Caco-2 (cell line): Measurements from ENCODE around the gene IGSF21. TPM values are rescaled to one million over a fixed set of nuclear protein-coding genes. Genes with fewer than 3 reads are reported as not detected.

Experiments used
- BruUV-seq: library from RNA; stranded (reverse); fragments of 400-500 nt; replicated peaks from 2 replicates; lab custom pipeline; 2021; lab: Mats Ljungman, UMichigan
- CTCF ChIA-PET: fragments of 300-600 bp; sonication (Branson Sonifier 250); formaldehyde crosslinking; loops from one replicate; lab custom pipeline; 2022; ENCODE audit warnings: antibody characterized with exemption; lab: Charles Lee
- POLR2A ChIA-PET: fragments of 300-600 bp; sonication (Branson Sonifier 250); formaldehyde crosslinking; loops from one replicate; lab custom pipeline; 2022; ENCODE audit warnings: antibody characterized with exemption; lab: Charles Lee
- DNase-seq, 2 experiments: peaks; one replicate each; pipeline versions ENCODE4 v3.0.0 to v3.0.0-alpha.2; 2020 to 2022
- H3K27me3 ChIP-seq: replicated peaks from 2 replicates; pipeline ENCODE4 v1.6.0; 2011; ENCODE audit warnings: low read length; ENCODE audit not compliant: control insufficient read depth, insufficient read depth
- H3K36me3 ChIP-seq: 2 replicates; pipeline ENCODE4 v1.5.1; 2011; ENCODE audit warnings: low read length; ENCODE audit not compliant: control insufficient read depth, insufficient read depth
- H3K4me1 ChIP-seq: fragments of 250-450 bp; sonication (Bioruptor Pico); 2 replicates; pipeline ENCODE4 v1.5.1; 2020; ENCODE audit warnings: mild to moderate bottlenecking
- H3K4me3 ChIP-seq: 2 replicates; pipeline ENCODE4 v1.5.1; 2011; ENCODE audit warnings: low read depth, mild to moderate bottlenecking, control low read depth, low read length
- H3K9me3 ChIP-seq: fragments of 250-450 bp; sonication (Bioruptor Pico); 2 replicates; pipeline ENCODE4 v1.5.1; 2020; ENCODE audit warnings: mild to moderate bottlenecking, moderate library complexity
- H3K27ac Mint-ChIP-seq: one replicate; pipeline ENCODE4 v1.8.0; 2022; ENCODE audit warnings: mixed read lengths; ENCODE audit not compliant: unreplicated experiment
- H3K27me3 Mint-ChIP-seq: one replicate; pipeline ENCODE4 v1.8.0; 2022; ENCODE audit warnings: mixed read lengths; ENCODE audit not compliant: insufficient read depth, unreplicated experiment
- H3K36me3 Mint-ChIP-seq: one replicate; pipeline ENCODE4 v1.8.0; 2022; ENCODE audit warnings: mild to moderate bottlenecking, mixed read lengths; ENCODE audit not compliant: insufficient read depth, unreplicated experiment
- H3K4me1 Mint-ChIP-seq: one replicate; pipeline ENCODE4 v1.8.0; 2022; ENCODE audit warnings: low read depth, mixed read lengths; ENCODE audit not compliant: unreplicated experiment
- H3K4me3 Mint-ChIP-seq: one replicate; pipeline ENCODE4 v1.8.0; 2022; ENCODE audit warnings: mild to moderate bottlenecking, moderate library complexity, mixed read lengths; ENCODE audit not compliant: unreplicated experiment
- H3K9me3 Mint-ChIP-seq: one replicate; pipeline ENCODE4 v1.8.0; 2022; ENCODE audit warnings: mixed read lengths; ENCODE audit not compliant: unreplicated experiment
- CTCF ChIP-seq, 2 experiments: fragments of 200-600 bp in 1 of 2; IDR thresholded peaks; 1 replicate in 1 of 2; 2 replicates in 1 of 2; pipeline versions ENCODE4 v1.5.1 to v1.8.0; 2011 to 2022; ENCODE audit warnings: antibody characterized with exemption in 1 of 2, control low read depth in 1 of 2, inconsistent platforms in 1 of 2, low read depth in 1 of 2, low read length in 1 of 2, mild to moderate bottlenecking in 1 of 2, moderate library complexity in 1 of 2; ENCODE audit not compliant: insufficient read depth in 1 of 2, severe bottlenecking in 1 of 2, unreplicated experiment in 1 of 2
- intact Hi-C: fragments of 100-400 bp; cut with micrococcal nuclease; formaldehyde crosslinking; loops from one replicate; pipeline ENCODE4 v1.10.0; 2022; ENCODE audit not compliant: unreplicated experiment
- total RNA-seq: library from RNA; stranded (reverse); gene quantifications from 2 replicates; pipeline ENCODE4 v1.2.3, GENCODE V29; 2022

IGSF21 gene
- total RNA-seq, 1 experiment from 2014 or later = not detected

GRCh38 chr1:18385239-18385790 is 277.7 kb downstream of the IGSF21 start:
- intact Hi-C loops = no loop called here
- Histone ChIP-seq H3K9me3 (no peaks in the 10 kb centered on the region), H3K27me3 (no peaks in the 10 kb centered on the region), H3K4me3 (no peak overlapping the region), H3K4me1 (no peaks in the 10 kb centered on the region), H3K36me3 (no peaks in the 10 kb centered on the region)
- Mint-ChIP-seq H3K4me3 (no peak overlapping the region), H3K27ac (no peak overlapping the region), H3K36me3 (no peaks in the 10 kb centered on the region), H3K4me1 (no peaks in the 10 kb centered on the region), H3K9me3 (peaks cover 9% of the 10 kb centered on the region), H3K27me3 (peaks cover 26% of the 10 kb centered on the region)
- BruUV-seq = no TSS peak
- ChIA-PET POLR2A (no interaction called here), CTCF (no interaction called here)
- no peak for TF ChIP-seq CTCF (IDR thresholded peaks at IDR 0.05; ENCODE audit: insufficient read depth in 1 of 2, low read depth in 1 of 2, low read length in 1 of 2, severe bottlenecking in 1 of 2, unreplicated experiment in 1 of 2)
- no peak for DNase-seq

- DNase-seq = no peak
- Mint-ChIP-seq H3K36me3 (no peaks in the 10 kb centered on the region), H3K9me3 (peaks cover under 1% of the 10 kb centered on the region), H3K27ac (no peak overlapping the region), H3K27me3 (peaks cover 19% of the 10 kb centered on the region), H3K4me1 (no peaks in the 10 kb centered on the region), H3K4me3 (no peak overlapping the region)
- H3K27me3 ChIP-seq = no peaks in the 10 kb centered on the region
- H3K36me3 ChIP-seq = no peaks in the 10 kb centered on the region
- BruUV-seq = no TSS peak
- no peak for TF ChIP-seq CTCF (IDR thresholded peaks at IDR 0.05; ENCODE audit: insufficient read depth in 1 of 2, low read depth in 1 of 2, low read length in 1 of 2, severe bottlenecking in 1 of 2, unreplicated experiment in 1 of 2)
- no peak overlapping the region for H3K4me3 ChIP-seq
- CTCF ChIA-PET = no interaction called here
- H3K9me3 ChIP-seq = no peaks in the 10 kb centered on the region
- intact Hi-C loops = no loop called here
- no peaks in the 10 kb centered on the region for H3K4me1 ChIP-seq
- POLR2A ChIA-PET = no interaction called here
These were observed 279.0 kb downstream of the IGSF21 start for GRCh38 chr1:18386591-18386990.

GRCh38 chr1:18387307-18387706 is 279.7 kb downstream of the IGSF21 start:
- Mint-ChIP-seq H3K27ac (no peak overlapping the region), H3K36me3 (no peaks in the 10 kb centered on the region), H3K9me3 (no peaks in the 10 kb centered on the region), H3K4me1 (no peaks in the 10 kb centered on the region), H3K27me3 (peaks cover 17% of the 10 kb centered on the region), H3K4me3 (no peak overlapping the region)
- TF ChIP-seq CTCF (IDR thresholded peaks at IDR 0.05; ENCODE audit: insufficient read depth in 1 of 2, low read depth in 1 of 2, low read length in 1 of 2, severe bottlenecking in 1 of 2, unreplicated experiment in 1 of 2) = no peak
- H3K27me3 ChIP-seq = no peaks in the 10 kb centered on the region
- H3K4me3 ChIP-seq = no peak overlapping the region
- no peaks in the 10 kb centered on the region for H3K4me1 ChIP-seq
- intact Hi-C loops = no loop called here
- H3K36me3 ChIP-seq = no peaks in the 10 kb centered on the region
- BruUV-seq = no TSS peak
- ChIA-PET CTCF (no interaction called here), POLR2A (no interaction called here)
- no peaks in the 10 kb centered on the region for H3K9me3 ChIP-seq
- no peak for DNase-seq
